Measurements from ENCODE around the gene KIF1B.

KIF1B gene

GRCh38 chr1:10272274-10272673 is 61.9 kb downstream of the KIF1B start:
- Histone ChIP-seq H2AFZ (ENCODE audit: low read length) (no peak overlapping the region), H4K91ac (ENCODE audit: low read depth, low read length, poor library complexity) (no peak overlapping the region), H3K23ac (ENCODE audit: low read depth, low read length, poor library complexity) (no peak overlapping the region), H2BK120ac (ENCODE audit: low read depth, low read length) (no peak overlapping the region), H3K4ac (ENCODE audit: low read length) (no peak overlapping the region), H3K9ac (ENCODE audit: low read depth, low read length, poor library complexity) (no peak overlapping the region), H3K27ac (replicated peaks; ENCODE audit: low read length) (no peak overlapping the region), H3K4me2 (ENCODE audit: insufficient read depth, low read length, poor library complexity, severe bottlenecking) (no peak overlapping the region), H2BK12ac (ENCODE audit: low read length) (no peak overlapping the region), H3K79me1 (ENCODE audit: low read depth, low read length) (peaks cover 1% of the 10 kb centered on the region), H4K8ac (ENCODE audit: low read depth, low read length) (no peak overlapping the region), H2BK15ac (ENCODE audit: low read length) (no peak overlapping the region), H3K18ac (ENCODE audit: low read length) (no peak overlapping the region), H2AK5ac (ENCODE audit: low read depth, low read length) (no peak overlapping the region), H2BK5ac (ENCODE audit: low read length) (no peak overlapping the region), H3K36me3 (replicated peaks in 1 of 2; ENCODE audit: control insufficient read depth in 2 of 2, insufficient read depth in 2 of 2, low read length in 2 of 2) (peaks cover 11 to 95% of the 10 kb centered on the region in 2 donors), H3K9me3 (replicated peaks in 1 of 2; ENCODE audit: control insufficient read depth in 2 of 2, insufficient read depth in 1 of 2, low read depth in 1 of 2, low read length in 2 of 2) (peaks cover 0 to 2% of the 10 kb centered on the region in 2 donors), H3K4me1 (ENCODE audit: control insufficient read depth in 2 of 2, insufficient read depth in 1 of 2, low read depth in 1 of 2, low read length in 2 of 2) (no peaks in the 10 kb centered on the region), H3K4me3 (ENCODE audit: low read length in 2 of 2) (no peak overlapping the region), H3K14ac (ENCODE audit: low read length) (no peak overlapping the region), H3K27me3 (ENCODE audit: control insufficient read depth in 3 of 3, insufficient read depth in 3 of 3, low read depth in 1 of 3, low read length in 3 of 3) (no peaks in the 10 kb centered on the region)
- no peak for DNase-seq (ENCODE audit: low spot score)
- no CpG with 5 or more reads among the region's 1 CpG for WGBS, 2 donors (ENCODE audit: extremely low coverage in 2 of 2, insufficient read length in 2 of 2, insufficient replicate concordance in 1 of 2)

GRCh38 chr1:10278880-10279279 is 68.5 kb downstream of the KIF1B start:
- no peak overlapping the region for H4K8ac ChIP-seq (ENCODE audit: low read depth, low read length)
- H2BK120ac ChIP-seq (ENCODE audit: low read depth, low read length): no peak overlapping the region
- no peak overlapping the region for H2AK5ac ChIP-seq (ENCODE audit: low read depth, low read length)
- no peak overlapping the region for H3K4ac ChIP-seq (ENCODE audit: low read length)
- DNase-seq (ENCODE audit: low spot score): no peak
- no peaks in the 10 kb centered on the region for H3K27me3 ChIP-seq (ENCODE audit: control insufficient read depth in 3 of 3, insufficient read depth in 3 of 3, low read depth in 1 of 3, low read length in 3 of 3)
- H2BK12ac ChIP-seq (ENCODE audit: low read length): no peak overlapping the region
- no peak overlapping the region for H3K4me3 ChIP-seq (ENCODE audit: low read length in 2 of 2)
- H3K23ac ChIP-seq (ENCODE audit: low read depth, low read length, poor library complexity): no peak overlapping the region
- H3K79me1 ChIP-seq (ENCODE audit: low read depth, low read length): no peaks in the 10 kb centered on the region
- H3K4me2 ChIP-seq (ENCODE audit: insufficient read depth, low read length, poor library complexity, severe bottlenecking): no peak overlapping the region
- H3K9ac ChIP-seq (ENCODE audit: low read depth, low read length, poor library complexity): no peak overlapping the region
- H2BK5ac ChIP-seq (ENCODE audit: low read length): no peak overlapping the region
- no CpG with 5 or more reads among the region's 5 CpGs for WGBS, 2 donors (ENCODE audit: extremely low coverage in 2 of 2, insufficient read length in 2 of 2, insufficient replicate concordance in 1 of 2)
- H2BK15ac ChIP-seq (ENCODE audit: low read length): no peak overlapping the region
- no peak overlapping the region for H3K18ac ChIP-seq (ENCODE audit: low read length)
- H4K91ac ChIP-seq (ENCODE audit: low read depth, low read length, poor library complexity): no peak overlapping the region
- H3K27ac ChIP-seq (replicated peaks; ENCODE audit: low read length): no peak overlapping the region
- H3K14ac ChIP-seq (ENCODE audit: low read length): no peak overlapping the region
- H3K4me1 ChIP-seq (ENCODE audit: control insufficient read depth in 2 of 2, insufficient read depth in 1 of 2, low read depth in 1 of 2, low read length in 2 of 2): no peaks in the 10 kb centered on the region
- H3K36me3 ChIP-seq (replicated peaks in 1 of 2; ENCODE audit: control insufficient read depth in 2 of 2, insufficient read depth in 2 of 2, low read length in 2 of 2): peaks cover 10 to 96% of the 10 kb centered on the region in 2 donors
- H3K9me3 ChIP-seq (replicated peaks in 1 of 2; ENCODE audit: control insufficient read depth in 2 of 2, insufficient read depth in 1 of 2, low read depth in 1 of 2, low read length in 2 of 2): no peaks in the 10 kb centered on the region
- no peak overlapping the region for H2AFZ ChIP-seq (ENCODE audit: low read length)

DNA sequence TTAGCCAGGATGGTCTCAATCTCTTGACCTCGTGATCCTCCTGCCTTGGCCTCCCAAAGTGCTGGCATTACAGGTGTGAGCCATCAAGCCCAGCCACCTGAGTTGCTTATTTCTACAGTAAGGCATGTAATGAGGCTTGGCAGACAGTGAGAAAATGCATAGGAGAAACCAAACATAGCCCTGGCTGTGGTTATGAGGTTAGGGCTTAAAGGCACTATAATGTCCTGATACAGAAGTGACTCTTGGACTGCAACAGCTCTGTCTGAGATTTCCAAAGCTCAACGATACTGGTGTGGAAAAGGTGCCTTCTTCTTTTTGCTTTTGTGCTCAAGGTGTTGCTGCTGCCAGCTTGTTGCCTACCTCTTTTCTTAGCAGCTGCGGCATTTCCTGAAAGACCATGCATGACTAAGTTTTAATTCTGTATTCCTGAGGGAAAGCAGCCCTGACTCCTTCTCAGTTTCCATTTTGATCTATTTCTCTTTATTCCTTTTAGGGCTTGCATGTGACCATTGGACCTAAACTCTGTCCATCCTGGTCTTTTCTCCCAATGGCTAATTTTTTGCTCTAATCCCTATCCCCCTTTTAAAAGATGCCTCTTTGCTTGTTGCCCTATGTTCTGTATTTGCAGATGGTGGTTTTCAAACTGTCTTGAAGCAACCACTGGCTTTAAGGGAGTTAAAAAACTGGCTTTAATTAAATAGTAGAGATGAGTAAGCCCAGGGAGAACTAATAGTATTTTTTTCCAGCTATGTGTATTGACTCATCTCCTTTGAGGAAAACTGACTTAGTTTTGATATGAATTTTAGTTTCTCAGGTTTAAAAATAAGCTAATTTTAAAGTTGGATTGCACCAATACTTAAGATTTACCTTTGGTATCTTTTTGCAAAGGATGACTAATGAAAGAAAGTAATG is 70.3 kb downstream of the KIF1B start:
- no peaks in the 10 kb centered on the region for H3K9me3 ChIP-seq (replicated peaks in 1 of 2; ENCODE audit: control insufficient read depth in 2 of 2, insufficient read depth in 1 of 2, low read depth in 1 of 2, low read length in 2 of 2)
- H3K79me1 ChIP-seq (ENCODE audit: low read depth, low read length): no peaks in the 10 kb centered on the region
- no CpG with 5 or more reads among the region's 3 CpGs for WGBS, 2 donors (ENCODE audit: extremely low coverage in 2 of 2, insufficient read length in 2 of 2, insufficient replicate concordance in 1 of 2)
- no peak overlapping the region for H3K14ac ChIP-seq (ENCODE audit: low read length)
- H3K23ac ChIP-seq (ENCODE audit: low read depth, low read length, poor library complexity): no peak overlapping the region
- H2BK15ac ChIP-seq (ENCODE audit: low read length): no peak overlapping the region
- no peak overlapping the region for H3K18ac ChIP-seq (ENCODE audit: low read length)
- H2AFZ ChIP-seq (ENCODE audit: low read length): no peak overlapping the region
- no peak overlapping the region for H4K8ac ChIP-seq (ENCODE audit: low read depth, low read length)
- peaks cover 9 to 97% of the 10 kb centered on the region in 2 donors for H3K36me3 ChIP-seq (replicated peaks in 1 of 2; ENCODE audit: control insufficient read depth in 2 of 2, insufficient read depth in 2 of 2, low read length in 2 of 2)
- no peak overlapping the region for H2BK5ac ChIP-seq (ENCODE audit: low read length)
- no peak for DNase-seq (ENCODE audit: low spot score)
- no peaks in the 10 kb centered on the region for H3K27me3 ChIP-seq (ENCODE audit: control insufficient read depth in 3 of 3, insufficient read depth in 3 of 3, low read depth in 1 of 3, low read length in 3 of 3)
- no peak overlapping the region for H3K27ac ChIP-seq (replicated peaks; ENCODE audit: low read length)
- H2BK12ac ChIP-seq (ENCODE audit: low read length): no peak overlapping the region
- no peak overlapping the region for H4K91ac ChIP-seq (ENCODE audit: low read depth, low read length, poor library complexity)
- H3K9ac ChIP-seq (ENCODE audit: low read depth, low read length, poor library complexity): no peak overlapping the region
- no peak overlapping the region for H2AK5ac ChIP-seq (ENCODE audit: low read depth, low read length)
- H2BK120ac ChIP-seq (ENCODE audit: low read depth, low read length): no peak overlapping the region
- no peak overlapping the region for H3K4me3 ChIP-seq (ENCODE audit: low read length in 2 of 2)
- H3K4me1 ChIP-seq (ENCODE audit: control insufficient read depth in 2 of 2, insufficient read depth in 1 of 2, low read depth in 1 of 2, low read length in 2 of 2): no peaks in the 10 kb centered on the region
- no peak overlapping the region for H3K4me2 ChIP-seq (ENCODE audit: insufficient read depth, low read length, poor library complexity, severe bottlenecking)
- H3K4ac ChIP-seq (ENCODE audit: low read length): no peak overlapping the region

GRCh38 chr1:10283318-10283984 is 73.1 kb downstream of the KIF1B start:
- Histone ChIP-seq H4K8ac (ENCODE audit: low read depth, low read length) (no peak overlapping the region), H3K9ac (ENCODE audit: low read depth, low read length, poor library complexity) (no peak overlapping the region), H2AFZ (ENCODE audit: low read length) (no peak overlapping the region), H3K23ac (ENCODE audit: low read depth, low read length, poor library complexity) (no peak overlapping the region), H2BK5ac (ENCODE audit: low read length) (no peak overlapping the region), H3K9me3 (replicated peaks in 1 of 2; ENCODE audit: control insufficient read depth in 2 of 2, insufficient read depth in 1 of 2, low read depth in 1 of 2, low read length in 2 of 2) (no peaks in the 10 kb centered on the region), H3K79me1 (ENCODE audit: low read depth, low read length) (no peaks in the 10 kb centered on the region), H4K91ac (ENCODE audit: low read depth, low read length, poor library complexity) (no peak overlapping the region), H3K36me3 (replicated peaks in 1 of 2; ENCODE audit: control insufficient read depth in 2 of 2, insufficient read depth in 2 of 2, low read length in 2 of 2) (peaks cover 12 to 98% of the 10 kb centered on the region in 2 donors), H3K14ac (ENCODE audit: low read length) (no peak overlapping the region), H3K18ac (ENCODE audit: low read length) (no peak overlapping the region), H3K4ac (ENCODE audit: low read length) (no peak overlapping the region), H3K27ac (replicated peaks; ENCODE audit: low read length) (no peak overlapping the region), H2AK5ac (ENCODE audit: low read depth, low read length) (no peak overlapping the region), H2BK12ac (ENCODE audit: low read length) (no peak overlapping the region), H2BK15ac (ENCODE audit: low read length) (no peak overlapping the region), H2BK120ac (ENCODE audit: low read depth, low read length) (no peak overlapping the region), H3K27me3 (ENCODE audit: control insufficient read depth in 3 of 3, insufficient read depth in 3 of 3, low read depth in 1 of 3, low read length in 3 of 3) (no peaks in the 10 kb centered on the region), H3K4me3 (ENCODE audit: low read length in 2 of 2) (no peak overlapping the region), H3K4me2 (ENCODE audit: insufficient read depth, low read length, poor library complexity, severe bottlenecking) (no peak overlapping the region), H3K4me1 (ENCODE audit: control insufficient read depth in 2 of 2, insufficient read depth in 1 of 2, low read depth in 1 of 2, low read length in 2 of 2) (peaks cover 0 to 6% of the 10 kb centered on the region in 2 donors)
- no peak for DNase-seq (ENCODE audit: low spot score)
- no CpG with 5 or more reads among the region's 3 CpGs for WGBS, 2 donors (ENCODE audit: extremely low coverage in 2 of 2, insufficient read length in 2 of 2, insufficient replicate concordance in 1 of 2)

Measured in neuronal stem cell (in vitro differentiated cells).